Kidney capillary endothelial cell (primary cell): ENCODE measurements around the gene THSD4.
"Not testable (repeated sequence)": the region's sequence is repeated elsewhere in the genome, so short reads cannot be mapped to it uniquely, and the experiment has no call there.

ENCODE experiments used
- DNase-seq: peaks from one replicate; pipeline ENCODE4 v3.0.0-alpha.2; 2018; ENCODE audit warnings: low spot score

Gene THSD4

GRCh38 chr15:71124937-71125790 is 9.9 kb downstream of the THSD4 start:
- DNase-seq = no peak

GRCh38 chr15:71125831-71126450 is 10.7 kb downstream of the THSD4 start:
- no peak for DNase-seq

- no peak for DNase-seq
Measured at GRCh38 chr15:71127083-71127482, 11.8 kb downstream of the THSD4 start.

- not testable (repeated sequence) for DNase-seq
Measured at GRCh38 chr15:71128159-71128558, 12.9 kb downstream of the THSD4 start.

- DNase-seq = peak; percentile 17
Measured at GRCh38 chr15:71128939-71129562, 13.8 kb downstream of the THSD4 start.

GRCh38 chr15:71129669-71130068 is 14.4 kb downstream of the THSD4 start:
- DNase-seq = no peak

GRCh38 chr15:71131601-71132362 is 16.5 kb downstream of the THSD4 start:
- peak; percentile 52 for DNase-seq

- peak; percentile 79 for DNase-seq
Measured at GRCh38 chr15:71133747-71134472, 18.6 kb downstream of the THSD4 start.

- DNase-seq = peak; percentile 85
Measured at GRCh38 chr15:71136159-71136783, 21.0 kb downstream of the THSD4 start.

GRCh38 chr15:71136793-71137518 is 21.7 kb downstream of the THSD4 start:
- peak; percentile 27 for DNase-seq

GRCh38 chr15:71138473-71138872 is 23.2 kb downstream of the THSD4 start:
- no peak for DNase-seq

- no peak for DNase-seq
Measured at GRCh38 chr15:71139241-71139640, 24.0 kb downstream of the THSD4 start.

GRCh38 chr15:71141572-71141971 is 26.3 kb downstream of the THSD4 start:
- no peak for DNase-seq

GRCh38 chr15:71142780-71143179 is 27.5 kb downstream of the THSD4 start:
- no peak for DNase-seq

GRCh38 chr15:71143373-71144310 is 28.4 kb downstream of the THSD4 start:
- no peak for DNase-seq

GRCh38 chr15:71145648-71146047 is 30.4 kb downstream of the THSD4 start:
- no peak for DNase-seq

GRCh38 chr15:71146580-71146982 is 31.3 kb downstream of the THSD4 start:
- no peak for DNase-seq

GRCh38 chr15:71148048-71148447 is 32.8 kb downstream of the THSD4 start:
- DNase-seq = no peak
